Measurements from ENCODE around the gene SERHL2. TPM values are rescaled to one million over a fixed set of nuclear protein-coding genes. Genes with fewer than 3 reads are reported as not detected.
A peak's percentile ranks its signal among the peaks of the same experiment; 100 is the strongest.
"Not testable (repeated sequence)": the region's sequence is repeated elsewhere in the genome, so short reads cannot be mapped to it uniquely, and the experiment has no call there.

SERHL2 gene
- total RNA-seq, 1 donor from 2014 or later = 1.6 TPM

DNA sequence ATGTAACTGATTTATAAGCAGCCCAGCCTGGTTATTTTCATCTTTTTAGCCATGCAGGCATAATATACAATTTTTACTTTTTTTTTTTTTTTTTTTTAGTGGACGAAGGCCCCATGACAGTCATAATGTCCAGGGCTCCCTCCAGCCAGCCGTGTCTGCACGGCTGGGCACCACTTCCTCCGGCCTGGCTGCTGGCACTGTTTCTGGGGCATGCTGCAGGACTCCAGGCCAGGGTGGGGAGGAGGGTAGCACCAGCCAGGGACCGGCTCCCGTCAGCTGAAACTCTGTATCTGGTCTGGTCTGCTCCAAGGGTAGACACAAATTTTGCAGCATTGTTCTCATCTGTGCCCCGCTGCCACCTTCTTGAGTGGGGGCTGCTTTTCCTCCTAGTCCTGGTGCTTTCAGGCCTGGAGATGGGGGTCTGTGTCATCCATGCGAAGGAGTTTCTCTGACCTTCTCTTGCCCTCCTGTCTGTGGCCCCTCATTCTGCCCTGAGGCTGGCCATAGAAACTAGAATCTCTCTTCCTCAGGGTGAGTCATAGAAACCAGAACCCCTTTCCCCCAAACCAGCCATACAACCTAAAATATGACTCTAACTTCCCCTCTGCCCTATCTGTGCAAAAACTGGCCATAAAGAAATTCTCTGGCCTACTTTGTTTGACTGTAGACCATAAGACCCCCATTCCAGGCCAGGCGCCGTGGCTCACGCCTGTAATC lies 25.0 kb upstream of the SERHL2 start:
- DNase-seq (no peak), ATAC-seq (no peak)
- H3K27me3 ChIP-seq (ENCODE audit: low read depth) = no peaks in the 10 kb centered on the region
- intact Hi-C loops (cut with DNase I) = no loop called here
- H3K9me3 ChIP-seq = no peaks in the 10 kb centered on the region
- TF ChIP-seq, protein P1, sequence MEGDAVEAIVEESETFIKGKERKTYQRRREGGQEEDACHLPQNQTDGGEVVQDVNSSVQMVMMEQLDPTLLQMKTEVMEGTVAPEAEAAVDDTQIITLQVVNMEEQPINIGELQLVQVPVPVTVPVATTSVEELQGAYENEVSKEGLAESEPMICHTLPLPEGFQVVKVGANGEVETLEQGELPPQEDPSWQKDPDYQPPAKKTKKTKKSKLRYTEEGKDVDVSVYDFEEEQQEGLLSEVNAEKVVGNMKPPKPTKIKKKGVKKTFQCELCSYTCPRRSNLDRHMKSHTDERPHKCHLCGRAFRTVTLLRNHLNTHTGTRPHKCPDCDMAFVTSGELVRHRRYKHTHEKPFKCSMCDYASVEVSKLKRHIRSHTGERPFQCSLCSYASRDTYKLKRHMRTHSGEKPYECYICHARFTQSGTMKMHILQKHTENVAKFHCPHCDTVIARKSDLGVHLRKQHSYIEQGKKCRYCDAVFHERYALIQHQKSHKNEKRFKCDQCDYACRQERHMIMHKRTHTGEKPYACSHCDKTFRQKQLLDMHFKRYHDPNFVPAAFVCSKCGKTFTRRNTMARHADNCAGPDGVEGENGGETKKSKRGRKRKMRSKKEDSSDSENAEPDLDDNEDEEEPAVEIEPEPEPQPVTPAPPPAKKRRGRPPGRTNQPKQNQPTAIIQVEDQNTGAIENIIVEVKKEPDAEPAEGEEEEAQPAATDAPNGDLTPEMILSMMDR (IDR thresholded peaks at IDR 0.05) = no peak
- H3K4me1 ChIP-seq = no peaks in the 10 kb centered on the region
- no peak overlapping the region for H3K4me3 ChIP-seq
- no peak overlapping the region for H3K27ac ChIP-seq
- no peaks in the 10 kb centered on the region for H3K36me3 ChIP-seq

DNA sequence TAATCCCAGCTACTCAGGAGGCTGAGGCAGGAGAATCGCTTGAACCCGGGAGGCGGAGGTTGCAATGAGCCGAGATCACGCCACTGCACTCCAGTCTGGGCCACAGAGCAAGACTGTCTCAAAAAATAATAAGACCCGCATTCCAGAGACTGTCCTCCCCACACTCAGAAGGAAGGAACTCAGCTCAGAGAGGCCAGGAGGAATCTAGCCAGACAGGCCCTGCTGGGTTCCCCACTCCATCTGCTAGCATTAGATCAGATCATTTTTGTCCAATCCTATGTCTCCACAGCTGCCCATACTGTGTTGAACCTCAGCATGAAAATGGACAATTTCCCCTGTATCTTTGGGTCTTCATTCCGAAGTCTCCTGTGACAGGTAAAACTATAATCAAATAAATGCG lies 24.3 kb upstream of the SERHL2 start:
- H3K36me3 ChIP-seq; H3K9me3 ChIP-seq; H3K4me3 ChIP-seq; H3K4me1 ChIP-seq; DNase-seq; intact Hi-C loops (cut with DNase I); H3K27ac ChIP-seq; H3K27me3 ChIP-seq (ENCODE audit: low read depth): not testable (repeated sequence)
- ATAC-seq = peak in 1 of 2 donors; percentile 50

DNA sequence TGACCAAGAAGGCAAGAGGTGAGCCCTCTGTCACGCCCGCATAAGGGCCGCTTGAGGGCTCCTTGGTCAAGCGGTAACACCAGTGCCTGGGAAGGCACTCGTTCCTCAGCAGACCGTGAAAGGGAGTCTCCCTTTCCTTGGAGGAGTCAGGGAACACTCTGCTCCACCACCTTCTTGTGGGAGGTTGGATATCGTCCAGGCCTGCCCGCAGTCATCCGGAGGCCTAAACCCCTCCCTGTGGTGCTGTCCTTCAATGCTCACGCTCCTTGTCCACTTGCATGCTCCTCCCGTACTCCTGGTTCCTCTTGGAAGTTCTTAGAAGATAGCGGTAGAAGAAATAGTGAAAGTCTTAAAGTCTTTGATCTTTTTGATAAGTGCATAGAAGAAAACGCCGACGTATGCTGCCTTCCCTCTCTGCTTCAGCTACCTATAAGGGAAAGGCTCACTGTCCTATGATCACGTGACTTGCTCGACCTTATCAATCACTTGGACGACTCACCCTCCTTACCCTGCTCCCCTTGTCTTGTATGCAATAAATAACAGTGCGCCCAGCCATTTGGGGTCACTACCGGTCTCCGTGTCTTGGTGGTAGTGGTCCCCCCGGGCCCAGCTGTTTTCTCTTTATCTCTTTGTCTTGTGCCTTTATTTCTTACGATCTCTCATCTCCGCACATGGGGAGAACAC lies 22.2 kb upstream of the SERHL2 start:
- H3K27me3 ChIP-seq (ENCODE audit: low read depth); H3K27ac ChIP-seq; H3K9me3 ChIP-seq; DNase-seq; ATAC-seq; H3K4me3 ChIP-seq; H3K36me3 ChIP-seq; intact Hi-C loops (cut with DNase I); H3K4me1 ChIP-seq: not testable (repeated sequence)

DNA sequence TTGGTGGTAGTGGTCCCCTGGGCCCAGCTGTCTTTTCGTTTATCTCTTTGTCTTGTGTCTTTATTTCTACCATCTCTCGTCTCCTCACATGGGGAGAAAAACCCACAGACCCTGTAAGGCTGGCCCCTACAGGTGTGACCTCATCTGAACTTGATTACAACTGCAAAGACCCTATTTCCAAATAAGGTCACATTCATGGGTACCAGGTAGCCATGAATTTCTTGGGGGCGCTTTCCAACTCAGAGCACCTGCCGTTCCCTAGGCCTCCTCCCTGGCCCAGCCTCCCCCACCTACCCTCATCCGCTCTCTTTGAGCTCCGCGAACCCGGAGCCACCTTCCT lies 20.1 kb upstream of the SERHL2 start:
- no peaks in the 10 kb centered on the region for H3K27me3 ChIP-seq (ENCODE audit: low read depth)
- ATAC-seq (no peak), DNase-seq (no peak)
- no peaks in the 10 kb centered on the region for H3K9me3 ChIP-seq
- TF ChIP-seq, protein P1 (IDR thresholded peaks at IDR 0.05) = no peak
- no peak overlapping the region for H3K4me3 ChIP-seq
- no peaks in the 10 kb centered on the region for H3K36me3 ChIP-seq
- intact Hi-C loops (cut with DNase I) = no loop called here
- H3K27ac ChIP-seq = no peak overlapping the region
- H3K4me1 ChIP-seq = peaks cover 6% of the 10 kb centered on the region

DNA sequence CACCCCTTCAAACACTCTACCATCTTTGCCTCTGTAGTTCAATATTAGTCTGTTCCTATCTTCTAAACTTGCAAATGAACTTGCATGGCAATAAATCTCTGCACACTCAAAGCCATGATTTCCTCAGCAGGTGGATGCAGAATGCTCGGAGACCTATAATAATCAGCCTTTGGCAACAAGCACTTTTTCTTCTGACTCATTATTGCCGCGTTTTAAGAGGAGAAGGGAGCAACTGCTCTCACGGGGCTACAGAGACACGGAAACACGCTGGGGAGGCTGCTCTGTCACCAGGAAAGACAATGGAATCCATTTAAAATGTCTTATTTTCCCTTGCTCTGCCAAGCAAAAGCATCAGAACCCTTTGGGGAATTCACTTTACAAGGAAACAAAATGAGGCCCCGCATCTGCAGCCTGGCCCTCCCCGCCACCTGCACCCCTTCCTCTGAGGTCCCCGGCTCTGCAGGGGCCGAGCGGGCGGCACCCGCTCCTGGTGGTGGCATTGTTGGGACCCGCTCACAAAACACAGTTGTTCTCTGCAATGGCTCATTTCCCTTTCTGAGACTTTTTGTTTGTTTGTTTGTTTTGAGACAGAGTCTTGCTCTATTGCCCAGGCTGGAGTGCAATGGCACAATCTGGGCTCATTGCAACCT lies 18.5 kb upstream of the SERHL2 start:
- DNase-seq; intact Hi-C loops (cut with DNase I); H3K9me3 ChIP-seq; H3K36me3 ChIP-seq; H3K27ac ChIP-seq; ATAC-seq; H3K27me3 ChIP-seq (ENCODE audit: low read depth); H3K4me3 ChIP-seq; H3K4me1 ChIP-seq: not testable (repeated sequence)

DNA sequence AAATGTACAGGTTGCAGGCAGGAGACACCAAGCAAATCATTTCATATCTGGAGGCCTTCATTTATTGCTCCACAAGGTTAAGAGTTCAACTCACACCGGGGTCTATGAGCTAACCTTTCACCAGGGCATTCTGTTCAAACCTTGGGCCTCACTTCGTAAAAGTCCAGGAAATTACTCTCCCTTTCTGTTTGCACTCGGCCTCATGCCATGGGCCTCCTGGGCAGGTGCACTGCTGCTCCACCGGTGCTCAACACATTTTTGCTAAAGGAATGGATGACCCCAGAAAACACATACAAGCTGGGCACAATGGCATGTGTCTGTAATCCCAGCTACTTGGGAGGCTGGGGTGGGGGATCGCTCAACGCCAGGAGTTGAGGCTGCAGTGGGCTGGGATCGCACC lies 17.6 kb upstream of the SERHL2 start:
- H3K36me3 ChIP-seq = no peaks in the 10 kb centered on the region
- ATAC-seq (no peak), DNase-seq (no peak)
- H3K4me3 ChIP-seq = no peak overlapping the region
- TF ChIP-seq, protein P1 (IDR thresholded peaks at IDR 0.05) = no peak
- H3K27ac ChIP-seq = no peak overlapping the region
- intact Hi-C loops (cut with DNase I) = no loop called here
- peaks cover 6% of the 10 kb centered on the region for H3K4me1 ChIP-seq
- H3K27me3 ChIP-seq (ENCODE audit: low read depth) = no peaks in the 10 kb centered on the region
- H3K9me3 ChIP-seq = no peaks in the 10 kb centered on the region

DNA sequence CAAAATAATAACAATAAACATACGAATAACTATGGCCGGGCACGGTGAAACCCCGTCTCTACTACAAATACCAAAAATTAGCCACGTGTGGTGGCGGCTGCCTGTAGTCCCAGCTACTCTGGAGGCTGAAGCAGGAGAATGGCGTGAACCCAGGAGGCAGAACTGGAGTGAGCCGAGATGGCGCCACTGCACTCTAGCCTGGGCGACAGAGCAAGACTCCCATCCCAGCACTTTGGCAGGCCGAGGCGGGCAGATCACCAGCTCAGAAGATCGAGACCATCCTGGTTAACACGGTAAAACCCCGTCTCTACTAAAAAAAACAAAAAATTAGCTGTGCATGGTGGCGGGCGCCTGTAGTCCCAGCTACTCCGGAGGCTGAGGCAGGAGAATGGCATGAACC lies 17.1 kb upstream of the SERHL2 start:
- H3K9me3 ChIP-seq; H3K27me3 ChIP-seq (ENCODE audit: low read depth); ATAC-seq; intact Hi-C loops (cut with DNase I); H3K4me3 ChIP-seq; DNase-seq; H3K36me3 ChIP-seq; H3K4me1 ChIP-seq: not testable (repeated sequence)
- H3K27ac ChIP-seq = peak overlapping the region; percentile 60

DNA sequence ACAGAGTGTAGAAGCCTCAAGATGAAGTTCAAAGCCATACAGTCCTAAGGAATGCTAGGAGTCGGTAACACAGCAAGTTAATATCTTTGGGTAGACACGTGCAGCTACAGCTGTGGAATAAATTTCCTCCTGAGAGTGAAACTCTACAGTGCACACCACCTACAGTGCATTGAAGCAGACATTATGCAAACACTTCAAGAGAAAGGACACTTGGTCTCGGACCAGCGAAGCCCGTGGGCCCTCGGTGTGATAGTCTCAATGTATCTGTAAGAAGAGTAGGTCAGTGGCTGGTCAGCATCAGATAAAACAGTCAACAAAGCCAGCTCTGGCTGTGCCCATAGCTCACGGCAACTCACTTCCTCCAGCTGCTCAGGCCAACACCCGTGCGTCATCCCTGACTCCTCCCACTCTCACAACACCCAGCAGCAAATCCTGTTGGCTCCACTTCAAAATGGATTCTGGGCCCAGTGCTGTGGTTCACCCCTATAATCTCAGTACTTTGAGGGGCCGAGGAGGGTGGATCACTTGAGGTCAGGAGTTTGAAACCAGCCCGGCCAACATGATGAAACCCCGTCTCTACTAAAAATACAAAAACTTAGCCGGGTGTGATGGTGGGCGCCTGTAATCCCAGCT lies 16.4 kb upstream of the SERHL2 start:
- H3K27me3 ChIP-seq (ENCODE audit: low read depth); H3K36me3 ChIP-seq; H3K4me1 ChIP-seq; intact Hi-C loops (cut with DNase I); DNase-seq; H3K9me3 ChIP-seq; H3K4me3 ChIP-seq: not testable (repeated sequence)
- peak; percentile 88 to 91 for ATAC-seq
- H3K27ac ChIP-seq = peak overlapping the region; percentile 60

DNA sequence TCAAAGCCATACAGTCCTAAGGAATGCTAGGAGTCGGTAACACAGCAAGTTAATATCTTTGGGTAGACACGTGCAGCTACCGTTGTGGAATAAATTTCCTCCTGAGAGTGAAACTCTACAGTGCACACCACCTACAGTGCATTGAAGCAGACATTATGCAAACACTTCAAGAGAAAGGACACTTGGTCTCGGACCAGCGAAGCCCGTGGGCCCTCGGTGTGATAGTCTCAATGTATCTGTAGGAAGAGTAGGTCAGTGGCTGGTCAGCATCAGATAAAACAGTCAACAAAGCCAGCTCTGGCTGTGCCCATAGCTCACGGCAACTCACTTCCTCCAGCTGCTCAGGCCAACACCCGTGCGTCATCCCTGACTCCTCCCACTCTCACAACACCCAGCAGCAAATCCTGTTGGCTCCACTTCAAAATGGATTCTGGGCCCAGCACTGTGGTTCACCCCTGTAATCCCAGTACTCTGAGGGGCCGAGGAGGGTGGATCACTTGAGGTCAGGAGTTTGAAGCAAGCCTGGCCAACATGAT lies 14.5 kb upstream of the SERHL2 start:
- DNase-seq; H3K27ac ChIP-seq; H3K4me1 ChIP-seq; intact Hi-C loops (cut with DNase I); H3K27me3 ChIP-seq (ENCODE audit: low read depth); H3K36me3 ChIP-seq; H3K9me3 ChIP-seq; H3K4me3 ChIP-seq: not testable (repeated sequence)
- ATAC-seq = peak; percentile 83 to 90

Measured in lower lobe of right lung (tissue), 2 donors.